ENCODE results near the gene RASL11A. TPM values are rescaled to one million over a fixed set of nuclear protein-coding genes. Genes with fewer than 3 reads are reported as not detected.
"Not testable (repeated sequence)": the region's sequence is repeated elsewhere in the genome, so short reads cannot be mapped to it uniquely, and the experiment has no call there.

The RASL11A gene
- polyA plus RNA-seq, 3 donors, result 30.0 to 38.7 (median 36.8) TPM

- DNase-seq (ENCODE audit: low read depth in 3 of 3, low spot score in 2 of 3), result no peak
Measured at GRCh38 chr13:27296496-27296895, 25.9 kb downstream of the RASL11A start.

GRCh38 chr13:27298849-27299248 lies 28.2 kb downstream of the RASL11A start:
- no peak for DNase-seq (ENCODE audit: low read depth in 3 of 3, low spot score in 2 of 3)

- not testable (repeated sequence) for DNase-seq (ENCODE audit: low read depth in 3 of 3, low spot score in 2 of 3)
Measured at GRCh38 chr13:27300406-27300805, 29.8 kb downstream of the RASL11A start.

- no peak for DNase-seq (ENCODE audit: low read depth in 3 of 3, low spot score in 2 of 3)
Measured at GRCh38 chr13:27300941-27301586, 30.4 kb downstream of the RASL11A start.

GRCh38 chr13:27302643-27303262 lies 32.1 kb downstream of the RASL11A start:
- DNase-seq (ENCODE audit: low read depth in 3 of 3, low spot score in 2 of 3), result no peak

- DNase-seq (ENCODE audit: low read depth in 3 of 3, low spot score in 2 of 3), result no peak
Measured at GRCh38 chr13:27304099-27304498, 33.5 kb downstream of the RASL11A start.

GRCh38 chr13:27304611-27305010 lies 34.0 kb downstream of the RASL11A start:
- DNase-seq (ENCODE audit: low read depth in 3 of 3, low spot score in 2 of 3), result no peak

GRCh38 chr13:27306364-27306763 lies 35.7 kb downstream of the RASL11A start:
- no peak for DNase-seq (ENCODE audit: low read depth in 3 of 3, low spot score in 2 of 3)

GRCh38 chr13:27308941-27309340 lies 38.3 kb downstream of the RASL11A start:
- no peak for DNase-seq (ENCODE audit: low read depth in 3 of 3, low spot score in 2 of 3)

GRCh38 chr13:27309401-27309958 lies 38.9 kb downstream of the RASL11A start:
- no peak for DNase-seq (ENCODE audit: low read depth in 3 of 3, low spot score in 2 of 3)

GRCh38 chr13:27309967-27310598 lies 39.5 kb downstream of the RASL11A start:
- no peak for DNase-seq (ENCODE audit: low read depth in 3 of 3, low spot score in 2 of 3)

GRCh38 chr13:27310946-27311345 lies 40.3 kb downstream of the RASL11A start:
- no peak for DNase-seq (ENCODE audit: low read depth in 3 of 3, low spot score in 2 of 3)

GRCh38 chr13:27311518-27312210 lies 41.0 kb downstream of the RASL11A start:
- no peak for DNase-seq (ENCODE audit: low read depth in 3 of 3, low spot score in 2 of 3)

- DNase-seq (ENCODE audit: low read depth in 3 of 3, low spot score in 2 of 3), result no peak
Measured at GRCh38 chr13:27313770-27314169, 43.1 kb downstream of the RASL11A start.

- DNase-seq (ENCODE audit: low read depth in 3 of 3, low spot score in 2 of 3), result no peak
Measured at GRCh38 chr13:27319404-27319803, 48.8 kb downstream of the RASL11A start.

- no peak for DNase-seq (ENCODE audit: low read depth in 3 of 3, low spot score in 2 of 3)
Measured at GRCh38 chr13:27321468-27322431, 51.1 kb downstream of the RASL11A start.

GRCh38 chr13:27322443-27322842 lies 51.8 kb downstream of the RASL11A start:
- not testable (repeated sequence) for DNase-seq (ENCODE audit: low read depth in 3 of 3, low spot score in 2 of 3)
